Calu3 (cell line): ENCODE measurements around the gene ERN1. TPM values are rescaled to one million over a fixed set of nuclear protein-coding genes. Genes with fewer than 3 reads are reported as not detected.

Source experiments
- BruUV-seq: library from RNA; stranded (reverse); fragments of 400-500 nt; replicated peaks from 2 replicates; lab custom pipeline; 2021; lab: Mats Ljungman, UMichigan
- CTCF ChIA-PET: fragments of 300-600 bp; sonication (Branson Sonifier 250); formaldehyde crosslinking; loops from one replicate; lab custom pipeline; 2022; ENCODE audit warnings: antibody characterized with exemption; lab: Charles Lee
- DNase-seq: peaks from one replicate; pipeline ENCODE4 v3.0.0; 2022
- H3K27ac Mint-ChIP-seq: one replicate; pipeline ENCODE4 v1.8.0; 2022; ENCODE audit warnings: mixed read lengths; ENCODE audit not compliant: unreplicated experiment
- H3K27me3 Mint-ChIP-seq: one replicate; pipeline ENCODE4 v1.8.0; 2022; ENCODE audit warnings: mixed read lengths; ENCODE audit not compliant: unreplicated experiment
- H3K36me3 Mint-ChIP-seq: one replicate; pipeline ENCODE4 v1.8.0; 2022; ENCODE audit warnings: mild to moderate bottlenecking, moderate library complexity, mixed read lengths; ENCODE audit not compliant: insufficient read depth, unreplicated experiment
- H3K4me1 Mint-ChIP-seq: one replicate; pipeline ENCODE4 v1.8.0; 2022; ENCODE audit warnings: mild to moderate bottlenecking, low read depth, mixed read lengths; ENCODE audit not compliant: unreplicated experiment
- H3K4me3 Mint-ChIP-seq: one replicate; pipeline ENCODE4 v1.8.0; 2022; ENCODE audit warnings: mild to moderate bottlenecking, low read depth, moderate library complexity, mixed read lengths; ENCODE audit not compliant: unreplicated experiment
- H3K9me3 Mint-ChIP-seq: one replicate; pipeline ENCODE4 v1.8.0; 2022; ENCODE audit warnings: low read depth, mixed read lengths; ENCODE audit not compliant: unreplicated experiment
- CTCF ChIP-seq: fragments of 200-600 bp; IDR thresholded peaks from one replicate; pipeline ENCODE4 v1.8.0; 2022; ENCODE audit warnings: antibody characterized with exemption; ENCODE audit not compliant: unreplicated experiment
- intact Hi-C: fragments of 100-400 bp; cut with micrococcal nuclease; formaldehyde crosslinking; loops from one replicate; pipeline ENCODE4 v1.10.0; 2022; ENCODE audit not compliant: unreplicated experiment
- total RNA-seq: library from RNA; stranded (reverse); gene quantifications from 2 replicates; pipeline ENCODE4 v1.2.3, GENCODE V29; 2022

Gene ERN1
- total RNA-seq, 1 experiment from 2014 or later: 16.5 TPM

GRCh38 chr17:64150237-64151015, 20.5 kb upstream of the ERN1 start:
- Mint-ChIP-seq H3K27ac (no peak overlapping the region), H3K27me3 (no peaks in the 10 kb centered on the region), H3K9me3 (no peaks in the 10 kb centered on the region), H3K4me3 (no peak overlapping the region), H3K4me1 (peaks cover 1% of the 10 kb centered on the region), H3K36me3 (peaks cover 18% of the 10 kb centered on the region)
- CTCF ChIA-PET: interaction anchor here (0.6 to 1.4 kb wide), 2 partner anchors 9 to 23 kb away, joined by 3 to 4 read pairs; no protein-coding TSS in a partner anchor
- TF ChIP-seq CTCF: no peak
- intact Hi-C loops: no loop called here
- DNase-seq: no peak
- BruUV-seq: no TSS peak

GRCh38 chr17:64149196-64149595, 19.3 kb upstream of the ERN1 start:
- CTCF ChIA-PET: interaction anchor here (0.7 kb wide), 1 partner anchor 130 kb away, joined by 3 read pairs; no protein-coding TSS in a partner anchor
- Mint-ChIP-seq H3K36me3 (peaks cover 18% of the 10 kb centered on the region), H3K27me3 (no peaks in the 10 kb centered on the region), H3K4me3 (no peak overlapping the region), H3K9me3 (no peaks in the 10 kb centered on the region), H3K27ac (no peak overlapping the region), H3K4me1 (no peaks in the 10 kb centered on the region)
- intact Hi-C loops: no loop called here
- TF ChIP-seq CTCF: no peak
- no peak for DNase-seq
- no TSS peak for BruUV-seq

DNA sequence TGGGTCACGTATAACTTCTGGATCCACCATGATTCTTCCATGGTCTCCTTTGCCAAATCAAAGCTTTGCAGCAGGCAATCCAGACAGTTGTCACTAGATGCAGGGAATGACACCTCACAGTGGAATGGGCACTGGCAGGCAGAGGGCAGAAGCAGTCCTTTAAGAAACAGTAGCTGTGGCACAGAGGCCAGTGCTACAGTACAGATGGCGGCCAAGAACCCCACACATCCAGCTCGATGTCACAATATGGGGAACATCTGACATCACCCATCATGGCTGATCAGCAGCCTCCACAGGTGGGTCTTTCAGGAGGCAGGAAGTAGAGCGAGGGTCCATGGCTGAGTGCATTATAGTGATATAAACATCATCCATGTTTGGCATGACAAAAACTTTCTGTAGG, 18.8 kb upstream of the ERN1 start:
- Mint-ChIP-seq H3K4me1 (no peaks in the 10 kb centered on the region), H3K36me3 (peaks cover 18% of the 10 kb centered on the region), H3K4me3 (no peak overlapping the region), H3K27me3 (no peaks in the 10 kb centered on the region), H3K27ac (no peak overlapping the region), H3K9me3 (no peaks in the 10 kb centered on the region)
- intact Hi-C loops: no loop called here
- TF ChIP-seq CTCF: no peak
- BruUV-seq: no TSS peak
- DNase-seq: no peak
- CTCF ChIA-PET: no interaction called here

DNA sequence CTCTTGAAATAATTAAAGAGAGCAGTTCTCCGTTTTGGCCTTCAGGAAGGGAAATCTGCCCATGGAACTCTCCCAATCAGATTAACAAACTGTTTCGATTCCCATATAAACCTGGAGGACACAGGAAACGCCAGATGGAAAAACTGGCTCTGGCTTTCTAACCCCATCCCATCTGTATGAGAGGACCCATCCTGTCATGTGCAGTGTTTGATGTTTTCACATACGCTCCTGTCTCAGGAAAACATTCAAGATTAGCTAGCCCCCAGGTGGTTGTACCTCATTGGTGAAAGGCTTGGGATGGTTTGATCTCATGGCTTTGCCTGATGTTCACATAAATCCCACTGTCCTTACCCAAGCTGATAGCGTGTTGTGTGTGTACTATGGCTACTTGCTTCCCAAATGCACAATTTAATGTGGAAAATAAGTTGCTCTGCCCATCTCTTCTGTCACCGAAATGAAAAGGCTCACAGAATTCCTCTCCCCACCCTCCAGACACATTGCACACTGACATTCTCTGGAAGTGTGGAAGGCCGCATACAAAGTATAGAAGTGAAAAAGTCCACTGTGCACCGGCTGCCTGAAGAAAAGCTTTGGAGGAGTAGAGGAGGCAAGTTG, 18.2 kb upstream of the ERN1 start:
- H3K4me3 Mint-ChIP-seq: no peak overlapping the region
- H3K27ac Mint-ChIP-seq: peak overlapping the region; percentile 68
- no peaks in the 10 kb centered on the region for H3K9me3 Mint-ChIP-seq
- CTCF ChIA-PET: no interaction called here
- H3K27me3 Mint-ChIP-seq: no peaks in the 10 kb centered on the region
- no peak for DNase-seq
- TF ChIP-seq CTCF: no peak
- BruUV-seq: TSS peak; percentile 19
- intact Hi-C loops: no loop called here
- peaks cover 18% of the 10 kb centered on the region for H3K36me3 Mint-ChIP-seq
- H3K4me1 Mint-ChIP-seq: no peaks in the 10 kb centered on the region
